Motor neuron (in vitro differentiated cells): ENCODE results near the gene ZNF513. TPM values are rescaled to one million over a fixed set of nuclear protein-coding genes. Genes with fewer than 3 reads are reported as not detected.

Experiments used
- ATAC-seq, 8 experiments: fragments of 200-7000 bp; cut with Tn5 transposase; replicated peaks in 6 of 8; 2 replicates each; pipeline ENCODE4 v1.8.0; 2021; ENCODE audit warnings: mild to moderate bottlenecking in 8 of 8, moderate library complexity in 8 of 8
- H3K27ac ChIP-seq, 2 donors: fragments of 250-450 bp; sonication (Bioruptor Pico); 2 replicates each; pipeline ENCODE4 v1.9.0; 2021; ENCODE audit warnings: antibody characterized with exemption in 2 of 2, mild to moderate bottlenecking in 2 of 2, moderate library complexity in 1 of 2
- H3K4me1 ChIP-seq, 2 donors: fragments of 250-450 bp; sonication (Bioruptor Pico); replicated peaks in 1 of 2; 2 replicates each; pipeline ENCODE4 v1.6.1; 2021; ENCODE audit warnings: antibody characterized with exemption in 2 of 2, mild to moderate bottlenecking in 2 of 2, moderate library complexity in 1 of 2
- H3K4me3 ChIP-seq, 5 donors: fragments of 250-450 bp; sonication (Bioruptor Pico); 2 replicates each; pipeline ENCODE4 v1.9.0; 2021; ENCODE audit warnings: antibody characterized with exemption in 5 of 5, mild to moderate bottlenecking in 5 of 5, moderate library complexity in 4 of 5
- WGBS, 10 experiments: fragments of 450-650 bp; shearing (Covaris generic); methylation state at CpG; one replicate each; pipeline ENCODE4 v1.0.0; 2022; 5-methylcytosine and 5-hydroxymethylcytosine counted together
- in situ Hi-C, 9 experiments: fragments of 400-800 bp; cut with MboI; loops; one replicate each; pipeline ENCODE4 v1.15.0; 2021; ENCODE audit warnings: low sequenced_read_pairs in 9 of 9, low pct_unique_long_range_greater_than_20kb in 2 of 9; ENCODE audit not compliant: unreplicated experiment in 9 of 9
- total RNA-seq, 8 experiments: library from RNA; unstranded; fragments of 300-600 nt; gene quantifications; 2 replicates each; pipeline versions ENCODE4 v1.2.3 to v1.2.4, GENCODE V29; 2022

The ZNF513 gene
- total RNA-seq, 8 experiments from 2014 or later, result 12.7 to 22.5 (median 18.6) TPM

GRCh38 chr2:27409321-27410073 lies 29.0 kb upstream of the ZNF513 start, which contains the start of gene PPM1G:
Gene PPM1G (minus strand): TSS chr2:27409591. CDS start chr2:27409422, 169 bp downstream.
- Histone ChIP-seq H3K4me3 (peak within 1 kb of the TSS; percentile 71 to 100 (median 93)), H3K27ac (peak within 1 kb of the TSS; percentile 81 to 96), H3K4me1 (peaks cover 7 to 10% of the 10 kb centered on the region in 2 donors)
- in situ Hi-C loops, result no loop called here
- peak; percentile 93 to 97 (median 96) for ATAC-seq
- 0 to 24% (median 9%) methylated on average over 1 to 21 of the region's 82 CpGs; no CpG with 5 or more reads in 2 of the 10 experiments for WGBS, 10 experiments

- in situ Hi-C loops, result no loop called here
- peak overlapping the region; percentile 81 to 96 for H3K27ac ChIP-seq
- H3K4me3 ChIP-seq, result peak overlapping the region; percentile 71 to 100 (median 93)
- WGBS, 10 experiments, result 0 to 3% (median 0%) methylated on average over 2 to 11 of the region's 33 CpGs
- ATAC-seq, result peak in 3 of 8 experiments; percentile 16 to 69 (median 19)
- H3K4me1 ChIP-seq, result peaks cover 7 to 10% of the 10 kb centered on the region in 2 donors
These were observed 28.2 kb upstream of the ZNF513 start for GRCh38 chr2:27408601-27409320.

GRCh38 chr2:27407798-27408491 lies 27.4 kb upstream of the ZNF513 start:
- in situ Hi-C loops, result no loop called here
- Histone ChIP-seq H3K4me3 (peak overlapping the region; percentile 71 to 100 (median 93)), H3K27ac (no peak overlapping the region), H3K4me1 (peaks cover 7 to 10% of the 10 kb centered on the region in 2 donors)
- no peak for ATAC-seq
- whole genome bisulfite sequencing, 10 experiments, result 5 to 77% (median 44%) methylated on average over 3 to 15 of the region's 16 CpGs

GRCh38 chr2:27400348-27401135 lies 20.0 kb upstream of the ZNF513 start:
- in situ Hi-C loops, result no loop called here
- Histone ChIP-seq H3K4me3 (no peak overlapping the region), H3K4me1 (no peaks in the 10 kb centered on the region), H3K27ac (no peak overlapping the region)
- WGBS, 10 experiments, result 94 to 100% (median 95%) methylated on average over 2 of the region's 2 CpGs; no CpG with 5 or more reads in 7 of the 10 experiments
- ATAC-seq, result no peak

- WGBS, 10 experiments, result 92 to 100% (median 100%) methylated on average over 1 to 4 of the region's 5 CpGs; no CpG with 5 or more reads in 4 of the 10 experiments
- Histone ChIP-seq H3K27ac (no peak overlapping the region), H3K4me3 (no peak overlapping the region), H3K4me1 (no peaks in the 10 kb centered on the region)
- in situ Hi-C loops, result no loop called here
- no peak for ATAC-seq
These were observed 18.4 kb upstream of the ZNF513 start for GRCh38 chr2:27398962-27399361.

- no peak overlapping the region for H3K27ac ChIP-seq
- in situ Hi-C loops, result no loop called here
- H3K4me1 ChIP-seq, result no peaks in the 10 kb centered on the region
- 98 to 100% methylated on average over 10 to 21 of the region's 33 CpGs; no CpG with 5 or more reads in 8 of the 10 experiments for WGBS, 10 experiments
- no peak overlapping the region for H3K4me3 ChIP-seq
- no peak for ATAC-seq
These were observed 12.7 kb upstream of the ZNF513 start for GRCh38 chr2:27393225-27393624.

GRCh38 chr2:27390822-27391679 lies 10.5 kb upstream of the ZNF513 start:
- 89 to 100% (median 96%) methylated on average over 2 to 9 of the region's 9 CpGs for WGBS, 10 experiments
- no peak overlapping the region for H3K4me3 ChIP-seq
- H3K4me1 ChIP-seq, result no peaks in the 10 kb centered on the region
- in situ Hi-C loops, result no loop called here
- no peak overlapping the region for H3K27ac ChIP-seq
- ATAC-seq, result no peak

GRCh38 chr2:27381577-27382181 lies 1.1 kb upstream of the ZNF513 start:
- WGBS, 10 experiments, result 66 to 100% (median 100%) methylated on average over 1 to 4 of the region's 10 CpGs; no CpG with 5 or more reads in 1 of the 10 experiments
- H3K4me3 ChIP-seq, result no peak overlapping the region
- ATAC-seq, result no peak

GRCh38 chr2:27379836-27380625 lies 503 bp downstream of the ZNF513 start:
- H3K4me3 ChIP-seq, result peak overlapping the region; percentile 57 to 86 (median 65)
- ATAC-seq, result peak in 4 of 8 experiments; percentile 5 to 56 (median 34)
- in situ Hi-C loops, result no loop called here
- peak overlapping the region; percentile 87 to 93 for H3K27ac ChIP-seq
- peaks cover 16 to 20% of the 10 kb centered on the region in 2 donors for H3K4me1 ChIP-seq
- 0 to 1% (median 0%) methylated on average over 3 to 13 of the region's 35 CpGs; no CpG with 5 or more reads in 7 of the 10 experiments for WGBS, 10 experiments

More at GRCh38 chr2:27381577-27382181, 1.1 kb upstream of the ZNF513 start:
- peak overlapping the region; percentile 80 to 92 for H3K27ac ChIP-seq
- in situ Hi-C loops, result no loop called here
- H3K4me1 ChIP-seq, result peaks cover 16 to 20% of the 10 kb centered on the region in 2 donors

GRCh38 chr2:27379383-27379835 lies 1.1 kb downstream of the ZNF513 start:
- WGBS, 10 experiments, result 50 to 100% (median 75%) methylated on average over 1 to 2 of the region's 2 CpGs
- Histone ChIP-seq H3K4me1 (peaks cover 16 to 20% of the 10 kb centered on the region in 2 donors), H3K4me3 (peak overlapping the region; percentile 57 to 86 (median 65)), H3K27ac (peak overlapping the region in 1 of 2 donors; percentile 93)
- no peak for ATAC-seq
- in situ Hi-C loops, result no loop called here
